GM12878 (cell line): ENCODE data around the gene MDFI. TPM values are rescaled to one million over a fixed set of nuclear protein-coding genes. Genes with fewer than 3 reads are reported as not detected.

Source experiments
- ATAC-seq: fragments of 200-7000 bp; cut with Tn5 transposase; 3 replicates; pipeline ENCODE4 v1.9.1; 2020; ENCODE audit warnings: mild to moderate bottlenecking, moderate library complexity
- BruUV-seq: library from RNA; stranded (reverse); fragments of 400-500 nt; replicated peaks from 2 replicates; lab custom pipeline; 2021; lab: Mats Ljungman, UMichigan
- CTCF ChIA-PET: fragments of 300-600 bp; sonication (Branson Sonifier 250); formaldehyde crosslinking; extraction: SDS; loops from one replicate; lab custom pipeline; 2021; ENCODE audit warnings: inconsistent platforms; lab: Yijun Ruan, JAX
- POLR2A ChIA-PET: fragments of 350-600 bp; formaldehyde crosslinking; extraction: SDS; loops from one replicate; lab custom pipeline; 2021; ENCODE audit warnings: inconsistent platforms; lab: Charles Lee
- RAD21 ChIA-PET: fragments of 300-600 bp; sonication (Branson Sonifier 250); formaldehyde crosslinking; loops from one replicate; lab custom pipeline; 2023; ENCODE audit warnings: antibody characterized with exemption; ENCODE audit not compliant: unreplicated experiment; lab: Charles Lee
- SMC1A ChIA-PET: fragments of 300-600 bp; sonication (Branson Sonifier 250); formaldehyde crosslinking; loops from one replicate; lab custom pipeline; 2023; ENCODE audit not compliant: unreplicated experiment, uncharacterized antibody; lab: Charles Lee
- DNase-seq: peaks from one replicate; pipeline ENCODE4 v3.0.0-alpha.2; 2011; ENCODE audit warnings: low read depth, low spot score
- FAIRE-seq: peaks from 3 replicates; lab custom pipeline; 2011; peaks lifted over from hg19 to GRCh38; lab: Jason Lieb, UNC
- H2AFZ ChIP-seq: 2 replicates; pipeline ENCODE4 v1.6.0; 2011; ENCODE audit warnings: low read depth, low read length, control low read depth; ENCODE audit not compliant: control insufficient read depth
- H3K27ac ChIP-seq: 2 replicates; pipeline ENCODE4 v1.5.1; 2011; ENCODE audit warnings: control low read depth; ENCODE audit not compliant: control insufficient read depth, insufficient read depth
- H3K27me3 ChIP-seq, 2 experiments: replicated peaks in 1 of 2; 2 replicates each; pipeline versions ENCODE4 v1.6.0 to v1.6.1; 2011; ENCODE audit warnings: low read length in 1 of 2; ENCODE audit not compliant: control insufficient read depth in 2 of 2, insufficient read depth in 2 of 2
- H3K36me3 ChIP-seq, 2 experiments: 2 replicates each; pipeline ENCODE4 v1.5.1; 2011; ENCODE audit warnings: low read length in 1 of 2; ENCODE audit not compliant: control insufficient read depth in 2 of 2, insufficient read depth in 2 of 2
- H3K4me1 ChIP-seq: 2 replicates; pipeline ENCODE4 v1.6.1; 2011; ENCODE audit warnings: mild to moderate bottlenecking, low read length, moderate library complexity, mixed read lengths; ENCODE audit not compliant: control insufficient read depth, insufficient read depth
- H3K4me2 ChIP-seq: 2 replicates; pipeline ENCODE4 v1.6.0; 2011; ENCODE audit warnings: control low read depth; ENCODE audit not compliant: control insufficient read depth, insufficient read depth
- H3K4me3 ChIP-seq: fragments of 200-600 bp; sonication (generic); 2 replicates; pipeline ENCODE4 v1.5.1; 2016
- H3K79me2 ChIP-seq: 2 replicates; pipeline ENCODE4 v1.6.0; 2011; ENCODE audit warnings: low read length; ENCODE audit not compliant: control insufficient read depth, insufficient read depth
- H3K9ac ChIP-seq: 2 replicates; pipeline ENCODE4 v1.8.0; 2011; ENCODE audit warnings: low read length, control low read depth, mixed read lengths; ENCODE audit not compliant: control insufficient read depth, insufficient read depth
- H3K9me3 ChIP-seq: replicated peaks from 3 replicates; pipeline ENCODE4 v1.5.1; 2011; ENCODE audit warnings: mild to moderate bottlenecking, low read length; ENCODE audit not compliant: control insufficient read depth, insufficient read depth
- H4K20me1 ChIP-seq: 2 replicates; pipeline ENCODE4 v1.6.0; 2011; ENCODE audit not compliant: control insufficient read depth, insufficient read depth
- CEBPB ChIP-seq, 2 experiments: fragments of 150-350 bp in 1 of 2; IDR thresholded peaks; 2 replicates each; pipeline ENCODE4 v1.6.1; 2012 to 2014; ENCODE audit warnings: low read depth in 2 of 2, low read length in 2 of 2, borderline replicate concordance in 1 of 2, inconsistent platforms in 1 of 2
- CHD2 ChIP-seq: IDR thresholded peaks from 2 replicates; pipeline ENCODE4 v1.6.1; 2011; ENCODE audit warnings: low read depth, low read length, improper control_type of control experiment, borderline replicate concordance
- CTCF ChIP-seq, 3 experiments: IDR thresholded peaks in 2 of 3; conservative IDR thresholded peaks in 1 of 3; 2 replicates each; pipeline ENCODE4 v1.5.1; 2011; ENCODE audit warnings: low read depth in 3 of 3, low read length in 3 of 3, mild to moderate bottlenecking in 3 of 3, control low read depth in 2 of 3, moderate library complexity in 2 of 3, inconsistent platforms in 1 of 3, mixed read lengths in 1 of 3; ENCODE audit not compliant: control insufficient read depth in 2 of 3, insufficient read depth in 1 of 3; ENCODE audit errors: extremely low read depth in 1 of 3
- DPF2 ChIP-seq: fragments of 450-650 bp; IDR thresholded peaks from 2 replicates; pipeline ENCODE4 v1.6.1; 2017; ENCODE audit warnings: mild to moderate bottlenecking
- EP300 ChIP-seq, 2 experiments: fragments of 150-350 bp in 1 of 2; IDR thresholded peaks; 2 replicates each; pipeline ENCODE4 v1.6.1; 2011 to 2012; ENCODE audit warnings: low read depth in 2 of 2, low read length in 2 of 2, borderline replicate concordance in 1 of 2, improper control_type of control experiment in 1 of 2, inconsistent platforms in 1 of 2; ENCODE audit not compliant: control insufficient read depth in 1 of 2
- HCFC1 ChIP-seq: fragments of 150-350 bp; IDR thresholded peaks from 2 replicates; pipeline ENCODE4 v1.6.1; 2014; ENCODE audit warnings: low read length
- HDAC6 ChIP-seq: fragments of 200-600 bp; sonication (generic); IDR thresholded peaks from one replicate; pipeline ENCODE4 v1.8.0; 2017; ENCODE audit warnings: antibody characterized with exemption; ENCODE audit not compliant: unreplicated experiment
- HDGF ChIP-seq: fragments of 450-650 bp; IDR thresholded peaks from 2 replicates; pipeline ENCODE4 v1.6.1; 2016; ENCODE audit warnings: antibody characterized with exemption
- IRF3 ChIP-seq: fragments of 450-650 bp; IDR thresholded peaks from 2 replicates; pipeline ENCODE4 v1.6.1; 2014; ENCODE audit warnings: mild to moderate bottlenecking
- NR2C2 ChIP-seq: IDR thresholded peaks from 2 replicates; pipeline ENCODE4 v1.6.1; 2011; ENCODE audit warnings: borderline replicate concordance, low read depth; ENCODE audit not compliant: control insufficient read depth, insufficient read length
- PAX8 ChIP-seq: fragments of 450-650 bp; IDR thresholded peaks from 2 replicates; pipeline ENCODE4 v1.6.1; 2017; ENCODE audit warnings: mild to moderate bottlenecking, moderate library complexity
- SP1 ChIP-seq: IDR thresholded peaks from one replicate; pipeline ENCODE4 v1.6.1; 2011; ENCODE audit warnings: low read depth, low read length
- TAF1 ChIP-seq: IDR thresholded peaks from 2 replicates; pipeline ENCODE4 v1.6.1; 2011; ENCODE audit warnings: mild to moderate bottlenecking, low read depth, low read length, borderline replicate concordance
- TBL1XR1 ChIP-seq: IDR thresholded peaks from 2 replicates; pipeline ENCODE4 v1.6.1; 2012; ENCODE audit warnings: low read depth, low read length, improper control_type of control experiment
- TCF7 ChIP-seq: IDR thresholded peaks from 2 replicates; pipeline ENCODE4 v1.6.1; 2014; ENCODE audit warnings: antibody characterized with exemption, borderline replicate concordance
- USF1 ChIP-seq: IDR thresholded peaks from 2 replicates; pipeline ENCODE4 v1.6.1; 2011; ENCODE audit warnings: borderline replicate concordance, low read depth, mild to moderate bottlenecking, moderate library complexity, mixed read lengths, low read length; ENCODE audit not compliant: insufficient read depth; ENCODE audit errors: extremely low read length
- ZBTB40 ChIP-seq: fragments of 450-650 bp; IDR thresholded peaks from 2 replicates; pipeline ENCODE4 v1.6.1; 2016; ENCODE audit warnings: mild to moderate bottlenecking, moderate library complexity, borderline replicate concordance
- WGBS: methylation state at CpG from one replicate; pipeline ENCODE4 v1.1.6; 2016; ENCODE audit warnings: low lambda C conversion rate; ENCODE audit not compliant: insufficient replicate concordance, insufficient coverage; ENCODE audit errors: missing lambda C conversion rate; 5-methylcytosine and 5-hydroxymethylcytosine counted together
- in situ Hi-C: fragments of 300-500 bp; cut with MboI; formaldehyde crosslinking; loops from 9 replicates; pipeline ENCODE4 v1.14.3; 2018; ENCODE audit warnings: mixed read lengths
- intact Hi-C: fragments of 100-400 bp; cut with micrococcal nuclease; formaldehyde crosslinking; loops from one replicate; pipeline ENCODE4 v1.14.2; 2022; ENCODE audit not compliant: unreplicated experiment
- polyA plus RNA-seq, 11 experiments: library from polyadenylated mRNA; depleted of rRNA in 4 of 11; unstranded in 6 of 11; stranded (reverse) in 5 of 11; fragments of >200 nt; fragmentation: Nextera tagmentation in 4 of 11; fragmentation: Illumina TruSeq in 1 of 11; extraction: Ambion mirVana in 4 of 11; extraction: Trizol in 1 of 11; gene quantifications; 1 replicate in 1 of 11; 2 replicates in 10 of 11; pipeline versions ENCODE4 v1.2.1 to v1.2.3, GENCODE V29; 2011 to 2016; ENCODE audit warnings: inconsistent platforms in 2 of 11, missing spikeins in 2 of 11, low read depth in 1 of 11
- total RNA-seq, 4 experiments: library from RNA; depleted of rRNA in 3 of 4; stranded (reverse); fragments of >200 nt in 3 of 4; fragmentation: Illumina TruSeq in 1 of 4; extraction: Trizol in 1 of 4; gene quantifications; 2 replicates each; pipeline versions ENCODE4 v1.2.1 to v1.2.3, GENCODE V29; 2013 to 2021

MDFI gene
- total and polyA plus RNA-seq, 10 of the 15 experiments (the other 5 are each of a cell fraction or from before 2014, with no cell fraction given): not detected

GRCh38 chr6:41648070-41648585, 9.9 kb downstream of the MDFI start:
- in situ Hi-C loops: no loop called here
- H3K9ac ChIP-seq: no peak overlapping the region
- no peak overlapping the region for H2AFZ ChIP-seq
- H4K20me1 ChIP-seq: no peaks in the 10 kb centered on the region
- POLR2A ChIA-PET: no interaction called here
- BruUV-seq: no TSS peak
- no peak overlapping the region for H3K4me3 ChIP-seq
- RAD21 ChIA-PET: no interaction called here
- no peak overlapping the region for H3K4me2 ChIP-seq
- SMC1A ChIA-PET: no interaction called here
- no peaks in the 10 kb centered on the region for H3K36me3 ChIP-seq
- peaks cover 0 to 1% of the 10 kb centered on the region in 2 experiments; a peak in 3 of 4 replicates for H3K27me3 ChIP-seq
- H3K4me1 ChIP-seq: no peaks in the 10 kb centered on the region
- intact Hi-C loops: no loop called here
- H3K27ac ChIP-seq: no peak overlapping the region
- H3K79me2 ChIP-seq: no peaks in the 10 kb centered on the region
- CTCF ChIA-PET: no interaction called here
- no peaks in the 10 kb centered on the region for H3K9me3 ChIP-seq
- no peak for ATAC-seq
- WGBS: 27% methylated on average over 7 of the region's 7 CpGs
- DNase-seq: no peak
- FAIRE-seq: no peak
- TF ChIP-seq USF1: no peak
- TF ChIP-seq IRF3: no peak
- TF ChIP-seq PAX8: no peak
- no peak for TF ChIP-seq CEBPB (IDR thresholded peaks at IDR 0.05; ENCODE audit: borderline replicate concordance in 1 of 2, low read depth in 2 of 2, low read length in 2 of 2)
- TF ChIP-seq EP300 (IDR thresholded peaks at IDR 0.05; ENCODE audit: borderline replicate concordance in 1 of 2, control insufficient read depth in 1 of 2, low read depth in 2 of 2, low read length in 2 of 2): no peak
- TF ChIP-seq CTCF (IDR thresholded peaks at IDR 0.05 in 2 of 3, conservative IDR thresholded peaks at IDR 0.05 in 1 of 3; ENCODE audit: control insufficient read depth in 2 of 3, extremely low read depth in 1 of 3, insufficient read depth in 1 of 3, low read depth in 3 of 3, low read length in 3 of 3): no peak
- TF ChIP-seq HDGF: no peak
- no peak for TF ChIP-seq TAF1
- TF ChIP-seq TCF7: no peak
- no peak for TF ChIP-seq ZBTB40
- no peak for TF ChIP-seq TBL1XR1
- no peak for TF ChIP-seq NR2C2
- TF ChIP-seq DPF2: no peak
- TF ChIP-seq CHD2: no peak
- no peak for TF ChIP-seq HCFC1
- no peak for TF ChIP-seq SP1
- TF ChIP-seq HDAC6: no peak
